H1 (cell line): ENCODE data around the gene IL31. TPM values are rescaled to one million over a fixed set of nuclear protein-coding genes. Genes with fewer than 3 reads are reported as not detected.

Experiments
- CTCF ChIA-PET: fragments of 300-600 bp; sonication (Branson Sonifier 250); formaldehyde crosslinking; loops from one replicate; lab custom pipeline; 2021; ENCODE audit not compliant: partially characterized antibody; lab: Charles Lee
- POLR2A ChIA-PET: fragments of 300-600 bp; sonication (Branson Sonifier 250); formaldehyde crosslinking; loops from one replicate; lab custom pipeline; 2021; ENCODE audit warnings: inconsistent platforms; ENCODE audit not compliant: partially characterized antibody; lab: Charles Lee
- DNase-seq, 2 experiments: peaks; one replicate each; pipeline versions ENCODE4 v3.0.0 to v3.0.0-alpha.2; 2010 to 2022; ENCODE audit warnings: low spot score in 2 of 2, low read depth in 1 of 2, mixed read lengths in 1 of 2
- FAIRE-seq: peaks from 2 replicates; lab custom pipeline; 2011; peaks lifted over from hg19 to GRCh38; lab: Jason Lieb, UNC
- H2AFZ ChIP-seq: 2 replicates; pipeline ENCODE4 v1.8.1; 2012; ENCODE audit warnings: low read length, inconsistent platforms
- H2AK5ac ChIP-seq: 2 replicates; pipeline ENCODE4 v1.6.1; 2013; ENCODE audit warnings: low read depth, low read length
- H2BK120ac ChIP-seq: replicated peaks from 2 replicates; pipeline ENCODE3; 2013; ENCODE audit warnings: low read depth, low read length, inconsistent platforms
- H2BK12ac ChIP-seq: 2 replicates; pipeline ENCODE4 v1.6.1; 2013; ENCODE audit warnings: low read depth, low read length
- H2BK15ac ChIP-seq: 2 replicates; pipeline ENCODE4 v1.6.1; 2013; ENCODE audit warnings: low read length
- H2BK20ac ChIP-seq: 2 replicates; pipeline ENCODE4 v1.6.1; 2013; ENCODE audit warnings: low read length
- H2BK5ac ChIP-seq: 2 replicates; pipeline ENCODE4 v1.6.1; 2013; ENCODE audit warnings: low read depth, low read length
- H3K14ac ChIP-seq: 2 replicates; pipeline ENCODE4 v1.6.1; 2013; ENCODE audit warnings: inconsistent platforms; ENCODE audit not compliant: insufficient read length
- H3K18ac ChIP-seq: 2 replicates; pipeline ENCODE4 v1.6.1; 2013; ENCODE audit warnings: low read length; ENCODE audit errors: extremely low read depth
- H3K23ac ChIP-seq: 2 replicates; pipeline ENCODE4 v1.6.1; 2013; ENCODE audit warnings: inconsistent platforms; ENCODE audit not compliant: insufficient read length
- H3K23me2 ChIP-seq: 2 replicates; pipeline ENCODE4 v1.6.1; 2013; ENCODE audit warnings: low read depth, low read length
- H3K27ac ChIP-seq: 2 replicates; pipeline ENCODE4 v1.6.1; 2011; ENCODE audit warnings: low read depth, low read length, inconsistent platforms
- H3K27me3 ChIP-seq, 4 experiments: replicated peaks in 1 of 4; 1 replicate in 1 of 4; 2 replicates in 3 of 4; pipeline versions ENCODE4 v1.6.1 to v1.8.1; 2011 to 2013; ENCODE audit warnings: low read length in 3 of 4, mild to moderate bottlenecking in 3 of 4, inconsistent platforms in 2 of 4, mixed read lengths in 2 of 4, moderate library complexity in 1 of 4; ENCODE audit not compliant: control insufficient read depth in 3 of 4, insufficient read depth in 3 of 4; ENCODE audit errors: extremely low read depth in 1 of 4
- H3K36me3 ChIP-seq, 4 experiments: 2 replicates each; pipeline versions ENCODE4 v1.6.1 to v1.8.1; 2011 to 2013; ENCODE audit warnings: mild to moderate bottlenecking in 4 of 4, low read length in 3 of 4, moderate library complexity in 2 of 4, control low read depth in 1 of 4, inconsistent platforms in 1 of 4; ENCODE audit not compliant: insufficient read depth in 4 of 4, control insufficient read depth in 2 of 4
- H3K4ac ChIP-seq: replicated peaks from 2 replicates; pipeline ENCODE3; 2013; ENCODE audit warnings: low read length, low read depth, mixed read lengths, inconsistent platforms; ENCODE audit not compliant: insufficient read length
- H3K4me1 ChIP-seq, 4 experiments: replicated peaks in 1 of 4; 1 replicate in 1 of 4; 2 replicates in 3 of 4; pipeline versions ENCODE4 v1.6.1 to v1.8.1; 2011 to 2013; ENCODE audit warnings: low read length in 3 of 4, inconsistent platforms in 2 of 4, mixed read lengths in 1 of 4; ENCODE audit not compliant: insufficient read depth in 4 of 4, control insufficient read depth in 3 of 4
- H3K4me2 ChIP-seq, 2 experiments: 2 replicates each; pipeline versions ENCODE4 v1.6.1 to v1.8.1; 2011 to 2013; ENCODE audit warnings: low read depth in 2 of 2, low read length in 2 of 2, control low read depth in 1 of 2, inconsistent platforms in 1 of 2, mild to moderate bottlenecking in 1 of 2; ENCODE audit not compliant: insufficient read depth in 1 of 2
- H3K4me3 ChIP-seq, 4 experiments: fragments of 200-600, 300-600 bp in 1 of 4; sonication (generic), shearing (Covaris generic), sonication (Bioruptor Twin) in 1 of 4; 2 replicates each; pipeline versions ENCODE4 v1.5.1 to v1.8.1; 2011 to 2016; ENCODE audit warnings: low read length in 4 of 4, low read depth in 3 of 4, control low read depth in 2 of 4, inconsistent platforms in 2 of 4, mild to moderate bottlenecking in 2 of 4, mixed read lengths in 1 of 4, moderate library complexity in 1 of 4; ENCODE audit not compliant: insufficient read depth in 2 of 4; ENCODE audit errors: extremely low read depth in 1 of 4
- H3K56ac ChIP-seq: replicated peaks from 2 replicates; pipeline ENCODE3; 2013; ENCODE audit warnings: low read depth, mild to moderate bottlenecking, mixed read lengths, low read length, inconsistent platforms; ENCODE audit not compliant: insufficient read length
- H3K79me1 ChIP-seq: 2 replicates; pipeline ENCODE4 v1.6.1; 2013; ENCODE audit warnings: low read depth, low read length, control low read depth
- H3K79me2 ChIP-seq, 2 experiments: 2 replicates each; pipeline versions ENCODE4 v1.6.1 to v1.8.1; 2012 to 2013; ENCODE audit warnings: low read length in 2 of 2, mild to moderate bottlenecking in 2 of 2, inconsistent platforms in 1 of 2; ENCODE audit not compliant: insufficient read depth in 2 of 2, control insufficient read depth in 1 of 2
- H3K9ac ChIP-seq, 4 experiments: replicated peaks in 1 of 4; 1 replicate in 1 of 4; 2 replicates in 3 of 4; pipeline versions ENCODE4 v1.6.1 to v1.8.1; 2011 to 2013; ENCODE audit warnings: low read depth in 3 of 4, low read length in 3 of 4, control low read depth in 2 of 4, mild to moderate bottlenecking in 2 of 4, moderate library complexity in 2 of 4, inconsistent platforms in 1 of 4; ENCODE audit errors: extremely low read depth in 1 of 4
- H3K9me3 ChIP-seq, 2 experiments: 2 replicates each; pipeline versions ENCODE4 v1.6.1 to v1.8.1; 2012 to 2013; ENCODE audit warnings: mild to moderate bottlenecking in 2 of 2, moderate library complexity in 2 of 2, control low read depth in 1 of 2, inconsistent platforms in 1 of 2, low read depth in 1 of 2, low read length in 1 of 2, mixed read lengths in 1 of 2; ENCODE audit not compliant: insufficient read depth in 2 of 2
- H4K20me1 ChIP-seq, 2 experiments: replicated peaks in 1 of 2; 2 replicates each; pipeline versions ENCODE3 to v1.8.1; 2011 to 2013; ENCODE audit warnings: inconsistent platforms in 2 of 2, low read length in 2 of 2, mild to moderate bottlenecking in 1 of 2; ENCODE audit not compliant: insufficient read depth in 2 of 2, control insufficient read depth in 1 of 2
- H4K5ac ChIP-seq: 2 replicates; pipeline ENCODE4 v1.6.1; 2013; ENCODE audit warnings: low read length, low read depth, mixed read lengths, inconsistent platforms; ENCODE audit not compliant: insufficient read length
- H4K8ac ChIP-seq: 2 replicates; pipeline ENCODE4 v1.8.0; 2013; ENCODE audit warnings: mild to moderate bottlenecking, moderate library complexity, low read length, inconsistent platforms; ENCODE audit not compliant: insufficient read depth; ENCODE audit errors: extremely low read depth
- H4K91ac ChIP-seq: replicated peaks from 2 replicates; pipeline ENCODE3; 2013; ENCODE audit warnings: low read length, mixed read lengths, inconsistent platforms; ENCODE audit not compliant: insufficient read length
- ASH2L ChIP-seq: fragments of 200-600, 300-600 bp; sonication (generic); IDR thresholded peaks from one replicate; pipeline ENCODE4 v1.7.1; 2017; ENCODE audit warnings: low read length
- GABPA ChIP-seq: IDR thresholded peaks from 2 replicates; pipeline ENCODE4 v1.6.1; 2011; ENCODE audit warnings: mild to moderate bottlenecking, low read length, moderate library complexity, borderline replicate concordance; ENCODE audit not compliant: insufficient read depth
- JUND ChIP-seq: IDR thresholded peaks from 2 replicates; pipeline ENCODE4 v1.6.1; 2011; ENCODE audit warnings: mild to moderate bottlenecking, improper control_type of control experiment, low read length
- KDM1A ChIP-seq: fragments of 200-600, 300-600 bp; sonication (generic); IDR thresholded peaks from 2 replicates; pipeline ENCODE4 v1.7.1; 2016; ENCODE audit warnings: mild to moderate bottlenecking, low read length, borderline replicate concordance
- KDM4A ChIP-seq: IDR thresholded peaks from one replicate; pipeline ENCODE4 v1.7.1; 2012; ENCODE audit warnings: low read depth, mild to moderate bottlenecking, moderate library complexity, low read length, inconsistent platforms; ENCODE audit not compliant: severe bottlenecking
- KDM5A ChIP-seq: fragments of 200-600 bp; IDR thresholded peaks from 2 replicates; pipeline ENCODE4 v1.7.1; 2012; ENCODE audit warnings: mild to moderate bottlenecking, low read length, inconsistent platforms, mixed read lengths
- NANOG ChIP-seq: IDR thresholded peaks from 2 replicates; pipeline ENCODE4 v1.6.1; 2011; ENCODE audit warnings: low read length, low read depth, mild to moderate bottlenecking, inconsistent platforms; ENCODE audit not compliant: insufficient read depth, poor library complexity, severe bottlenecking
- POLR2AphosphoS5 ChIP-seq: IDR thresholded peaks from 2 replicates; pipeline ENCODE4 v1.6.1; 2011; ENCODE audit warnings: low read depth, low read length
- RBBP5 ChIP-seq: IDR thresholded peaks from 2 replicates; pipeline ENCODE4 v1.7.1; 2012; ENCODE audit warnings: low read depth, mild to moderate bottlenecking, inconsistent platforms, low read length, moderate library complexity, borderline replicate concordance
- SRF ChIP-seq: IDR thresholded peaks from 2 replicates; pipeline ENCODE4 v1.6.1; 2011; ENCODE audit warnings: mild to moderate bottlenecking, low read depth, low read length, moderate library complexity
- WGBS, 2 experiments: shearing (Covaris generic) in 1 of 2; methylation state at CpG; one replicate each; pipeline versions ENCODE4 v1.1.6 to v1.1.7; 2013 to 2015; ENCODE audit warnings: low lambda C conversion rate in 2 of 2, mixed read lengths in 2 of 2, inconsistent platforms in 1 of 2, low coverage in 1 of 2, missing lambda C conversion rate in 1 of 2; ENCODE audit not compliant: insufficient replicate concordance in 2 of 2, insufficient coverage in 1 of 2, insufficient read length in 1 of 2; ENCODE audit errors: extremely low coverage in 1 of 2, missing lambda C conversion rate in 1 of 2; 5-methylcytosine and 5-hydroxymethylcytosine counted together
- polyA plus RNA-seq, 7 experiments: library from polyadenylated mRNA; depleted of rRNA in 3 of 7; stranded (reverse) in 5 of 7; unstranded in 2 of 7; fragments of >200 nt in 5 of 7; fragments of 200-250 nt in 2 of 7; gene quantifications; 1 replicate in 5 of 7; 2 replicates in 1 of 7; 4 replicates in 1 of 7; pipeline versions ENCODE4 v1.2.1 to v1.2.3, GENCODE V29; 2011 to 2013; ENCODE audit warnings: missing spikeins in 2 of 7, mixed read lengths in 2 of 7
- total RNA-seq: library from RNA; stranded (reverse); fragmentation: NEBNext Ultra II Directional; extraction: Animal tissue kit (Norgen Biotek cat#: 25700); gene quantifications from 2 replicates; pipeline ENCODE4 v1.2.1, GENCODE V29; 2021
- TF ChIP-seq, protein P1 (sequence below), 3 experiments: IDR thresholded peaks; 1 replicate in 2 of 3; 2 replicates in 1 of 3; pipeline versions ENCODE4 v1.5.1 to v1.6.1; 2011; ENCODE audit warnings: low read length in 3 of 3, mild to moderate bottlenecking in 3 of 3, inconsistent platforms in 2 of 3, low read depth in 1 of 3, moderate library complexity in 1 of 3; ENCODE audit not compliant: insufficient read depth in 1 of 3; ENCODE audit errors: control extremely low read depth in 1 of 3

The IL31 gene
- total and polyA plus RNA-seq, 2 of the 8 experiments (the other 6 are each of a cell fraction or from before 2014, with no cell fraction given), result not detected

DNA sequence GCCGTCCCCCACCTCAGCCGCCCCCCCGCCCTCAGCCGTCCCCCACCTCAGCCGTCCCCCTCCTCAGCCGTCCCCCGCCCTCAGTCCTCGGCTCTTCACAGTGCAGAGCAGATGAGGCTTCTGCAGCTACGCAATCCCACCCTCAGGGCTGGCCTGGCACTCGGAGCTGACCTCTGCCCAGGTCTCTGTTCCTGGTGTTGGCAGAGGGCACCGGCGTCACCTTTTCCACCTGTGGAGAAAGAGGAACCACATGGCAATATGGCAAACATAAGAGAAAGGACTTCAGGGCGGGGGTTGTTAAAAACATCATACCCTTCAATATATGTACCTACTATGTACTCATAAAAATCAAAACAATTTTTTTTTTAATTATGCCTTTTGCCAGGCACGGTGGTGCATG is 49.7 kb downstream of the IL31 start:
- Histone ChIP-seq H2AK5ac (no peak overlapping the region), H3K27ac (no peak overlapping the region), H2BK5ac (no peak overlapping the region), H4K5ac (no peak overlapping the region), H3K4me2 (no peak overlapping the region), H3K79me1 (peaks cover 2% of the 10 kb centered on the region; the same call in 1 of the 2 replicates), H3K14ac (no peak overlapping the region), H3K4me1 (peaks cover 0 to 6% (median 3%) of the 10 kb centered on the region in 4 experiments; a peak in 4 of 7 replicates), H2AFZ (no peak overlapping the region), H3K23me2 (no peaks in the 10 kb centered on the region), H3K27me3 (no peaks in the 10 kb centered on the region), H3K9me3 (no peaks in the 10 kb centered on the region), H4K8ac (no peak overlapping the region; the same call in 1 of the 2 replicates), H2BK20ac (no peak overlapping the region), H4K91ac (no peak overlapping the region), H2BK15ac (no peak overlapping the region), H3K23ac (no peak overlapping the region), H3K56ac (no peak overlapping the region), H3K9ac (no peak overlapping the region), H3K18ac (no peak overlapping the region), H2BK120ac (no peak overlapping the region), H3K4me3 (no peak overlapping the region), H3K79me2 (no peaks in the 10 kb centered on the region; a peak in 2 of 4 replicates), H4K20me1 (peaks cover 2 to 7% of the 10 kb centered on the region in 2 experiments), H2BK12ac (no peak overlapping the region), H3K4ac (no peak overlapping the region), H3K36me3 (peaks cover 0 to 3% (median 0%) of the 10 kb centered on the region in 4 experiments; a peak in 3 of 8 replicates)
- CTCF ChIA-PET, result interaction anchor here (0.7 to 18.2 kb wide), 16 partner anchors 14 to 435 kb away, joined by 3 to 379 read pairs (median 8); partner anchors contain the start of genes LRRC43 and MLXIP
- FAIRE-seq (no peak), DNase-seq (no peak)
- POLR2A ChIA-PET, result interaction anchor here (1.1 to 1.8 kb wide), 2 partner anchors 47 to 70 kb away, joined by 3 to 6 read pairs; no protein-coding TSS in a partner anchor
- WGBS, 2 experiments, result 78% methylated on average over 6 of the region's 14 CpGs; no CpG with 5 or more reads in 1 of the 2 experiments
- TF ChIP-seq ASH2L (no peak), KDM4A (no peak), SRF (no peak), KDM1A (no peak), JUND (no peak), GABPA (no peak), KDM5A (no peak), RBBP5 (no peak), NANOG (no peak), POLR2AphosphoS5 (no peak)
- TF ChIP-seq, protein P1, sequence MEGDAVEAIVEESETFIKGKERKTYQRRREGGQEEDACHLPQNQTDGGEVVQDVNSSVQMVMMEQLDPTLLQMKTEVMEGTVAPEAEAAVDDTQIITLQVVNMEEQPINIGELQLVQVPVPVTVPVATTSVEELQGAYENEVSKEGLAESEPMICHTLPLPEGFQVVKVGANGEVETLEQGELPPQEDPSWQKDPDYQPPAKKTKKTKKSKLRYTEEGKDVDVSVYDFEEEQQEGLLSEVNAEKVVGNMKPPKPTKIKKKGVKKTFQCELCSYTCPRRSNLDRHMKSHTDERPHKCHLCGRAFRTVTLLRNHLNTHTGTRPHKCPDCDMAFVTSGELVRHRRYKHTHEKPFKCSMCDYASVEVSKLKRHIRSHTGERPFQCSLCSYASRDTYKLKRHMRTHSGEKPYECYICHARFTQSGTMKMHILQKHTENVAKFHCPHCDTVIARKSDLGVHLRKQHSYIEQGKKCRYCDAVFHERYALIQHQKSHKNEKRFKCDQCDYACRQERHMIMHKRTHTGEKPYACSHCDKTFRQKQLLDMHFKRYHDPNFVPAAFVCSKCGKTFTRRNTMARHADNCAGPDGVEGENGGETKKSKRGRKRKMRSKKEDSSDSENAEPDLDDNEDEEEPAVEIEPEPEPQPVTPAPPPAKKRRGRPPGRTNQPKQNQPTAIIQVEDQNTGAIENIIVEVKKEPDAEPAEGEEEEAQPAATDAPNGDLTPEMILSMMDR (IDR thresholded peaks at IDR 0.05; ENCODE audit: control extremely low read depth in 1 of 3, insufficient read depth in 1 of 3, low read depth in 1 of 3, low read length in 3 of 3), result no peak
